Coronary artery (tissue), 2 donors: ENCODE results near the gene SHMT1.
A peak's percentile ranks its signal among the peaks of the same experiment; 100 is the strongest.

ENCODE experiments used
- DNase-seq: peaks from one replicate; pipeline ENCODE4 v3.0.0-alpha.2; 2017; ENCODE audit warnings: low spot score
- H3K27ac ChIP-seq, 2 donors: fragments of 200-600 bp; sonication (generic); one replicate each; pipeline ENCODE4 v1.5.1; 2016 to 2019
- H3K4me3 ChIP-seq: fragments of 200-600 bp; sonication (generic); 2 replicates; pipeline ENCODE4 v1.5.1; 2016; ENCODE audit warnings: mild to moderate bottlenecking, moderate library complexity
- TF ChIP-seq, protein P1 (sequence below): fragments of 200-600 bp; sonication (generic); IDR thresholded peaks from one replicate; pipeline ENCODE4 v1.5.1; 2019; ENCODE audit warnings: antibody characterized with exemption

Gene SHMT1

DNA sequence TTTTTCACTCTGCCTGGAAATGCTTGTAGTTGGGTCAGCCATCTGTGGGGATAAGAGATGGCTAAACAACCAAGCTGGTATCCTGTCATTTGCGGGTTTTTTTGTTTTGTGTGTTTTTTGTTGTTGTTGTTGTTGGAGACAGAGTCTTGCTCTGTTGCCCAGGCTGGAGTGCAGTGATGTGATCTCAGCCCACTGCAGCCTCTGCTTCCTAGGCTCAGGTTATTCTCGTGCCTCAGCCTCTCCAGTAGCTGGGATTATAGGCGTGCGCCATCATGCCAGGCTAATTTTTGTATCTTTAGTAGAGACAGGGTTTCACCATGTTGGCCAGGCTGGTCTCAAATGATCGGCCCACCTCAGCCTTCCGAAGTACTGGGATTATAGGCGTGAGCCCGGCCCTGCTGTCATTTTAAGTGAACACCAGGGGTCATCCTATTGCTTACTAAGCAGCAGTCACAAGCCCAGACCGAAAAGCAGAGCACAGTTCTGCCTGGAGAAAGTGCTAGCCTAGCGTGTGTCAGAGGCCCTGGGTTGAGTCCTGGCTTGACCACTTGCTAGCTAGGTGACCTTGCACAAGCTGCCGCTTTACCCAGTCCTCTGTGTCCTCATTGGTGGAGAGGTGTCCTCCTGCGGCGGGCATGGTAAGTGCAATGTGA lies 43.6 kb downstream of the SHMT1 start:
- no peak overlapping the region for H3K27ac ChIP-seq
- DNase-seq, result no peak
- peak overlapping the region; percentile 12 for H3K4me3 ChIP-seq

DNA sequence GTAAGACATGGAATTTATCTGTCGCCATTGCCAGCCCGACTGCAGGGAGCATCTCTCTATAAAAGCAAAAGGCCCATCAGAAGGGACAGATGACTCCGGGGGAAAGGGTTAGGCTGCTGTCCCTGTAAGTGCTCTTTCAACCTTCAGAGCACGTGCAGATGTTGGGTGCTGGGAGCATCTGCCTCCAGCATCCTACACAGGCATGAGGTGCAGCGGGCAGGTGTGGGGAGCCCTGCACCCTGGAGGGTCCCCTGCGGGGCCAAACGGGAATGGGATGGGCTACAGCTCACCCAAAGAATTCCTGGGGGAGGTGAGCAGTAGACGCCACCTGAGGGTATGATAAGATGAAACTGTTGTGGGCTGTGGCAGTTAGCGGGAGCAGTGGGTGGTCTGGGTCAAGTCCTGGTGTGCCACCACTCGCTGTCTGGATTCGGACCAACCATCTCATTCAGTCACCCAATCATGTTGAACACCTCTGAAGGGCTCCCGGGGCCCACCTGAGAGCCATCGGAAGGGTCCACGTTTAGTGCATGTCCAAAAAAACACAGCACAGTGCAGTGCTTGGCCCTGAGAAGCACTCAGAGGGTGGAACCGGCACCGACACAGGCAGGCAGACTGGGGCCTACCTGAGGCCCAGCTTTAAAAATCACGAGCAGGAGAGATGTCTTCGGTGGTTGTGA lies 44.4 kb downstream of the SHMT1 start:
- TF ChIP-seq, protein P1, sequence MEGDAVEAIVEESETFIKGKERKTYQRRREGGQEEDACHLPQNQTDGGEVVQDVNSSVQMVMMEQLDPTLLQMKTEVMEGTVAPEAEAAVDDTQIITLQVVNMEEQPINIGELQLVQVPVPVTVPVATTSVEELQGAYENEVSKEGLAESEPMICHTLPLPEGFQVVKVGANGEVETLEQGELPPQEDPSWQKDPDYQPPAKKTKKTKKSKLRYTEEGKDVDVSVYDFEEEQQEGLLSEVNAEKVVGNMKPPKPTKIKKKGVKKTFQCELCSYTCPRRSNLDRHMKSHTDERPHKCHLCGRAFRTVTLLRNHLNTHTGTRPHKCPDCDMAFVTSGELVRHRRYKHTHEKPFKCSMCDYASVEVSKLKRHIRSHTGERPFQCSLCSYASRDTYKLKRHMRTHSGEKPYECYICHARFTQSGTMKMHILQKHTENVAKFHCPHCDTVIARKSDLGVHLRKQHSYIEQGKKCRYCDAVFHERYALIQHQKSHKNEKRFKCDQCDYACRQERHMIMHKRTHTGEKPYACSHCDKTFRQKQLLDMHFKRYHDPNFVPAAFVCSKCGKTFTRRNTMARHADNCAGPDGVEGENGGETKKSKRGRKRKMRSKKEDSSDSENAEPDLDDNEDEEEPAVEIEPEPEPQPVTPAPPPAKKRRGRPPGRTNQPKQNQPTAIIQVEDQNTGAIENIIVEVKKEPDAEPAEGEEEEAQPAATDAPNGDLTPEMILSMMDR, result no peak
- H3K4me3 ChIP-seq, result peak overlapping the region; percentile 39
- no peak for DNase-seq
- H3K27ac ChIP-seq, result no peak overlapping the region

More for the DNA sequence above, 43.6 kb downstream of the SHMT1 start:
- TF ChIP-seq, protein P1, result no peak

- peak overlapping the region; percentile 39 for H3K4me3 ChIP-seq
- TF ChIP-seq, protein P1, result no peak
- no peak for DNase-seq
- no peak overlapping the region for H3K27ac ChIP-seq
These were observed 45.2 kb downstream of the SHMT1 start for GRCh38 chr17:18318117-18318516.

GRCh38 chr17:18315961-18316360 lies 47.4 kb downstream of the SHMT1 start:
- peak overlapping the region; percentile 79 to 88 for H3K27ac ChIP-seq
- peak overlapping the region; percentile 95 for H3K4me3 ChIP-seq
- TF ChIP-seq, protein P1, result no peak
- no peak for DNase-seq

DNA sequence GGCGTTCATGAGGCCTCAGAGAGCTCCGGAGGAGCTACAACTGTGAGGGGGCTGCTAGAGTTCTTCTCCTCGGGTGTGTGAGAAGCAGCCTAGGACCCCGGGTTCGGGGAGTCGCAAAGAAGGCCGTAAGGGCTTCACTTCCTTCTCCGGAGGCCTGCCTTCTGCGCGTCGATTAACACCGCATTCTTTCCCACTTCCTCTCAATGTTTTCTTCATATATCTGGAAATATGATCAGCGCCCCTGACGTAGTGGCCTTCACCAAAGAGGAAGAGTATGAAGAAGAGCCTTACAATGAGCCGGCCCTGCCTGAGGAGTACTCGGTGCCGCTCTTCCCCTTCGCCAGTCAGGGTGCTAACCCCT lies 47.8 kb downstream of the SHMT1 start:
- Histone ChIP-seq H3K4me3 (peak overlapping the region; percentile 95), H3K27ac (peak overlapping the region; percentile 79 to 88)
- TF ChIP-seq, protein P1, result no peak
- no peak for DNase-seq

DNA sequence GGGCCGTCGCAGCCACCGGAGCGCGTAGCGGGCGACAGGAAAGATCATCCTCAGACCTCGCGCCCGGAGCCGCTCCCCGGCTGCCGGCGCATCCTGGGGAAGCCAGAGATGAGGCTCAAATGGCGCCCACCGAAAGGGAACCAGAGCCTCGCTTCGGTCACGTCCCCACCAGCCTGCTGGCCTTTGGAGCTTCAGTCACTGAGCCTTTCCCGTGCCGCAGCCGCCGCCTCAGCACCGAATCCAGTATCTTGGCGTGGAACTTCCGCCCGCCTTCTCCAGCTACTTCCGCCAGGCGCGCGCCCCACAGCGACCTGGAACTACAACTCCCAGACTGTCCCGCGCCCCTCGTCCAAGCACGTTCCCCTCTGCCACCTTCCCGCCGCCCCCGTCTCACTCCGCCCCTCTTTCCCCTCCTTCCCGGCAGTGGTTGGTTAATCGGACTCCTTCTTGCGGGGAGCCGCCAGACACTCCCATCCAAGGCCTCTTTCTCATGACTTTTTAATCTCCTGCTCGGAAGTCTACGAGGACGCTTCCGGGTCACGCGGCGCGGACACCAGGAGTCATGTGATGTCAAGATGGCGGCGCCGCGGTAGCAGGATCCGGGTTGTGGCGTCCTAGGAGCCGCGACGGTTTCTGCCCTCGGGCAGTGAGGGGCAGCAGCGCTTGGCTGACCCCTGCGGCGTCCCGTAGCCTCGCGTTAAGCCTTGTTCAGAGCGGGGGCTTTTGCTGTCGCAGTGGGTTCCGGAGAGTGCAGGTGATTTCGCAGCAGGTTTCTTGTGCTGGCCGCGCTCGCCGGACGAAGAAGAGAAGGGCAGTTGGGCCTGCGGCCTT lies 48.4 kb downstream of the SHMT1 start, which contains the start of the genes SMCR8 and TOP3A:
Gene SMCR8 (plus strand): TSS at position 563 of the 831 bp plus-strand sequence. CDS start 497 bp downstream, outside the sequence.
Gene TOP3A (minus strand): TSS at position 264 of the 831 bp plus-strand sequence. CDS start 216 bp downstream, at position 48.
- DNase-seq, result peak; percentile 99
- Histone ChIP-seq H3K27ac (peak within 1 kb of the TSS; percentile 79 to 88), H3K4me3 (peak within 1 kb of the TSS; percentile 95)
- TF ChIP-seq, protein P1, result no peak
